PC-9 (cell line): ENCODE measurements around the gene SLC6A4. TPM values are rescaled to one million over a fixed set of nuclear protein-coding genes. Genes with fewer than 3 reads are reported as not detected.

ENCODE experiments used
- BruUV-seq: library from RNA; stranded (reverse); fragments of 400-500 nt; replicated peaks from 2 replicates; lab custom pipeline; 2021; lab: Mats Ljungman, UMichigan
- CTCF ChIA-PET: fragments of 300-600 bp; sonication (Branson Sonifier 250); formaldehyde crosslinking; loops from one replicate; lab custom pipeline; 2022; ENCODE audit warnings: antibody characterized with exemption; lab: Charles Lee
- POLR2A ChIA-PET: fragments of 300-600 bp; sonication (Branson Sonifier 250); formaldehyde crosslinking; loops from one replicate; lab custom pipeline; 2022; ENCODE audit warnings: antibody characterized with exemption; ENCODE audit not compliant: unreplicated experiment; lab: Charles Lee
- DNase-seq, 2 experiments: peaks; one replicate each; pipeline versions ENCODE4 v3.0.0 to v3.0.0-alpha.2; 2015 to 2022; ENCODE audit warnings: mixed read lengths in 1 of 2
- H2AFZ ChIP-seq: fragments of 200-600 bp; sonication (generic); 2 replicates; pipeline ENCODE4 v1.8.1; 2017; ENCODE audit warnings: antibody characterized with exemption
- H3F3A ChIP-seq: fragments of 200-600 bp; sonication (generic); 2 replicates; pipeline ENCODE4 v1.8.1; 2017; ENCODE audit warnings: antibody characterized with exemption, mild to moderate bottlenecking, low read depth; ENCODE audit not compliant: insufficient read depth
- H3K27ac ChIP-seq: fragments of 200-600 bp; sonication (generic); 2 replicates; pipeline ENCODE4 v1.6.1; 2016; ENCODE audit warnings: mixed run types
- H3K27me3 ChIP-seq: fragments of 200-600 bp; sonication (generic); 2 replicates; pipeline ENCODE4 v1.6.1; 2016; ENCODE audit warnings: low read depth, mixed run types; ENCODE audit not compliant: insufficient read depth
- H3K36me3 ChIP-seq: fragments of 200-600 bp; sonication (generic); 2 replicates; pipeline ENCODE4 v1.6.1; 2016; ENCODE audit warnings: low read depth, mixed run types
- H3K4me1 ChIP-seq: fragments of 200-600 bp; sonication (generic); replicated peaks from 2 replicates; pipeline ENCODE4 v1.6.1; 2016; ENCODE audit warnings: mixed run types; ENCODE audit not compliant: insufficient read depth
- H3K4me2 ChIP-seq: fragments of 200-600 bp; sonication (generic); 2 replicates; pipeline ENCODE4 v1.6.1; 2017; ENCODE audit warnings: mixed run types
- H3K4me3 ChIP-seq: fragments of 200-600 bp; sonication (generic); 2 replicates; pipeline ENCODE4 v1.6.1; 2016; ENCODE audit warnings: mixed run types
- H3K79me2 ChIP-seq: fragments of 200-600 bp; sonication (generic); 2 replicates; pipeline ENCODE4 v1.6.1; 2017; ENCODE audit warnings: low read depth, mixed run types
- H3K9me2 ChIP-seq: fragments of 200-600 bp; sonication (generic); 2 replicates; pipeline ENCODE4 v1.8.1; 2017; ENCODE audit warnings: mild to moderate bottlenecking; ENCODE audit not compliant: insufficient read depth
- H3K9me3 ChIP-seq: fragments of 200-600 bp; sonication (generic); 2 replicates; pipeline ENCODE4 v1.8.1; 2016; ENCODE audit warnings: low read depth; ENCODE audit not compliant: insufficient read depth
- H4K20me1 ChIP-seq: fragments of 200-600 bp; sonication (generic); 2 replicates; pipeline ENCODE4 v1.8.1; 2017; ENCODE audit not compliant: insufficient read depth
- CTCF ChIP-seq: fragments of 200-600 bp; sonication (generic); conservative IDR thresholded peaks from 2 replicates; pipeline ENCODE4 v1.6.1; 2017; ENCODE audit warnings: mixed run types, antibody characterized with exemption, mild to moderate bottlenecking, moderate library complexity
- EZH2 ChIP-seq: fragments of 200-600 bp; sonication (generic); IDR thresholded peaks from 2 replicates; pipeline ENCODE4 v1.8.0; 2017; ENCODE audit warnings: antibody characterized with exemption, low read depth
- intact Hi-C: fragments of 100-400 bp; cut with micrococcal nuclease; formaldehyde crosslinking; loops from one replicate; pipeline ENCODE4 v1.10.0; 2022; ENCODE audit not compliant: unreplicated experiment
- total RNA-seq: library from RNA; stranded (reverse); gene quantifications from 2 replicates; pipeline ENCODE4 v1.2.3, GENCODE V29; 2021

Gene SLC6A4
- total RNA-seq, 1 experiment from 2014 or later = not detected

- H4K20me1 ChIP-seq = no peaks in the 10 kb centered on the region
- ChIA-PET POLR2A (no interaction called here), CTCF (interaction anchor here (0.6 to 1.7 kb wide), 3 partner anchors 154 to 435 kb away, joined by 3 to 9 read pairs (median 4); no protein-coding TSS in a partner anchor)
- H3K79me2 ChIP-seq = no peaks in the 10 kb centered on the region
- BruUV-seq = no TSS peak
- TF ChIP-seq EZH2 = no peak
- peak; percentile 57 for TF ChIP-seq CTCF
- H2AFZ ChIP-seq = no peak overlapping the region
- no peaks in the 10 kb centered on the region for H3K27me3 ChIP-seq
- no peak overlapping the region for H3K27ac ChIP-seq
- peak in 1 of 2 experiments; percentile 40 for DNase-seq
- H3K36me3 ChIP-seq = peaks cover 13% of the 10 kb centered on the region
- H3K4me2 ChIP-seq = no peak overlapping the region
- no peaks in the 10 kb centered on the region for H3K9me2 ChIP-seq
- intact Hi-C loops = loop anchor here (1.0 kb wide), 2 partner anchors 153 to 174 kb away; no protein-coding TSS in a partner anchor
- H3K4me3 ChIP-seq = no peak overlapping the region
- no peaks in the 10 kb centered on the region for H3K9me3 ChIP-seq
- H3F3A ChIP-seq = no peaks in the 10 kb centered on the region
- H3K4me1 ChIP-seq = 0 out of 2 replicates have a peak, but pooled peaks cover 6% of the 10 kb centered on the region
Measured at GRCh38 chr17:30278032-30278431, 42.5 kb upstream of the SLC6A4 start.

- BruUV-seq = no TSS peak
- no peak overlapping the region for H2AFZ ChIP-seq
- H3K27ac ChIP-seq = no peak overlapping the region
- intact Hi-C loops = no loop called here
- H3F3A ChIP-seq = no peaks in the 10 kb centered on the region
- TF ChIP-seq EZH2 = no peak
- TF ChIP-seq CTCF = no peak
- peaks cover 27% of the 10 kb centered on the region for H3K36me3 ChIP-seq
- no peaks in the 10 kb centered on the region for H4K20me1 ChIP-seq
- 0 out of 2 replicates have a peak, but pooled peaks cover 6% of the 10 kb centered on the region for H3K4me1 ChIP-seq
- DNase-seq = no peak
- no peaks in the 10 kb centered on the region for H3K9me3 ChIP-seq
- no peak overlapping the region for H3K4me2 ChIP-seq
- no peaks in the 10 kb centered on the region for H3K27me3 ChIP-seq
- no peaks in the 10 kb centered on the region for H3K9me2 ChIP-seq
- CTCF ChIA-PET = no interaction called here
- no peak overlapping the region for H3K4me3 ChIP-seq
- H3K79me2 ChIP-seq = no peaks in the 10 kb centered on the region
- POLR2A ChIA-PET = no interaction called here
Measured at GRCh38 chr17:30275911-30276310, 40.4 kb upstream of the SLC6A4 start.

- intact Hi-C loops = no loop called here
- H3K9me2 ChIP-seq = no peaks in the 10 kb centered on the region
- peaks cover 32% of the 10 kb centered on the region for H3K36me3 ChIP-seq
- DNase-seq = no peak
- H3K9me3 ChIP-seq = no peaks in the 10 kb centered on the region
- ChIA-PET CTCF (no interaction called here), POLR2A (no interaction called here)
- no TSS peak for BruUV-seq
- no peak overlapping the region for H2AFZ ChIP-seq
- H3K4me3 ChIP-seq = no peak overlapping the region
- no peaks in the 10 kb centered on the region; the same call in 1 of the 2 replicates for H4K20me1 ChIP-seq
- TF ChIP-seq EZH2 = no peak
- no peak for TF ChIP-seq CTCF
- no peak overlapping the region for H3K4me2 ChIP-seq
- H3K79me2 ChIP-seq = no peaks in the 10 kb centered on the region
- 0 out of 2 replicates have a peak, but pooled peaks cover 6% of the 10 kb centered on the region for H3K4me1 ChIP-seq
- H3K27me3 ChIP-seq = no peaks in the 10 kb centered on the region
- no peak overlapping the region for H3K27ac ChIP-seq
- H3F3A ChIP-seq = no peaks in the 10 kb centered on the region
Measured at GRCh38 chr17:30274887-30275286, 39.4 kb upstream of the SLC6A4 start.
